GM19043 (cell line): ENCODE results near the gene TIGIT.

Source experiments
- ATAC-seq: cut with Tn5 transposase; IDR thresholded peaks from one replicate; pipeline ENCODE4 v1.9.1; 2021; ENCODE audit warnings: low read depth; ENCODE audit not compliant: unreplicated experiment

The TIGIT gene

GRCh38 chr3:114350690-114351089 lies 56.9 kb downstream of the TIGIT start:
- no peak for ATAC-seq

- no peak for ATAC-seq
Observed at GRCh38 chr3:114351123-114351821, 57.4 kb downstream of the TIGIT start.

- ATAC-seq = no peak
Observed at GRCh38 chr3:114351822-114352145, 58.0 kb downstream of the TIGIT start.

GRCh38 chr3:114355653-114356052 lies 61.8 kb downstream of the TIGIT start:
- ATAC-seq = no peak

GRCh38 chr3:114356066-114356465 lies 62.2 kb downstream of the TIGIT start:
- ATAC-seq = no peak

- no peak for ATAC-seq
Observed at GRCh38 chr3:114356525-114356924, 62.7 kb downstream of the TIGIT start.
